ENCODE measurements around the gene CATSPERE.
A peak's percentile ranks its signal among the peaks of the same experiment; 100 is the strongest.

- TF ChIP-seq CEBPB (IDR thresholded peaks at IDR 0.05) (no peak), MAX (IDR thresholded peaks at IDR 0.05) (no peak), EP300 (IDR thresholded peaks at IDR 0.05; ENCODE audit: borderline replicate concordance) (no peak), USF1 (IDR thresholded peaks at IDR 0.05) (peak; percentile 54), REST (IDR thresholded peaks at IDR 0.05; ENCODE audit: low read depth) (no peak), RAD21 (IDR thresholded peaks at IDR 0.05; ENCODE audit: low read depth) (no peak), TAF1 (IDR thresholded peaks at IDR 0.05; ENCODE audit: low read depth) (no peak), YY1 (IDR thresholded peaks at IDR 0.05; ENCODE audit: low read depth) (no peak), FOXM1 (IDR thresholded peaks at IDR 0.05; ENCODE audit: borderline replicate concordance, low read depth) (no peak)
Measured at GRCh38 chr1:244576259-244576892, 115.3 kb downstream of the CATSPERE start.

Measured in Ishikawa (cell line).